GM15510 (cell line): ENCODE data around the gene MRGPRD.

Experiments used
- POLR2A ChIP-seq: IDR thresholded peaks from 3 replicates; pipeline ENCODE4 v1.6.1; 2011; ENCODE audit warnings: borderline replicate concordance; ENCODE audit not compliant: insufficient read length; ENCODE audit errors: extremely low read depth

Gene MRGPRD, protein sequence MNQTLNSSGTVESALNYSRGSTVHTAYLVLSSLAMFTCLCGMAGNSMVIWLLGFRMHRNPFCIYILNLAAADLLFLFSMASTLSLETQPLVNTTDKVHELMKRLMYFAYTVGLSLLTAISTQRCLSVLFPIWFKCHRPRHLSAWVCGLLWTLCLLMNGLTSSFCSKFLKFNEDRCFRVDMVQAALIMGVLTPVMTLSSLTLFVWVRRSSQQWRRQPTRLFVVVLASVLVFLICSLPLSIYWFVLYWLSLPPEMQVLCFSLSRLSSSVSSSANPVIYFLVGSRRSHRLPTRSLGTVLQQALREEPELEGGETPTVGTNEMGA

DNA sequence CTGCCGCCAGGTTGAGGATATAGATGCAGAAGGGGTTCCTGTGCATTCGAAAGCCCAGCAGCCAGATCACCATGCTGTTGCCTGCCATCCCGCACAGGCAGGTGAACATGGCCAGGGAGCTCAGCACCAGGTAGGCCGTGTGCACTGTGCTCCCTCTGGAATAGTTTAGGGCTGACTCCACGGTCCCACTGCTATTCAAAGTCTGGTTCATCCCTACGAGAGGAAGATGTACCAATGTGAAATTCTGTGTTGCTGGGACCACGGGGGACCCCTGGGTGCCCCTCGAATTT, at the start of gene MRGPRD:
MRGPRD (minus strand) TSS at position 211 of the 290 bp plus-strand sequence; CDS start at position 211, 0 bp downstream.
- TF ChIP-seq POLR2A = no peak

DNA sequence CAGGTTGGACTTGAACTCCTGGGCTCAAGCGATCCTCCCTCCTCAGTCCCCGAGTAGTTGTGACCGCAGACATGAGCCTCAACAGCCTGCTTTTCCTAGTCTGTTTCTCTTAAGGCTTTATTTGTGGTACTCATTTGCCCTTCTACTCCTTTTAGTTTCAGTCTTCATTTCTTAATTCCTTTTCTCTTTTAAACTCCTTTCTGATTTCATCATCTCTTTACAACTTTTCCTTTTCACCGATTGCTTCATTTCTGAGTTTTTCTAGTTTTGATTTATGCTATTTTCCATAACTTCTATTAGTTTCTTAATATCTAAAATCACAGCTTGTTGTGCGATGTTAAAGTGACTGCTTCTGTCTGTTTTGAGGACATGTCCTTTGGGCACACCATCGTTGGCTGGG, 49.5 kb upstream of the MRGPRD start:
- no peak for TF ChIP-seq POLR2A

DNA sequence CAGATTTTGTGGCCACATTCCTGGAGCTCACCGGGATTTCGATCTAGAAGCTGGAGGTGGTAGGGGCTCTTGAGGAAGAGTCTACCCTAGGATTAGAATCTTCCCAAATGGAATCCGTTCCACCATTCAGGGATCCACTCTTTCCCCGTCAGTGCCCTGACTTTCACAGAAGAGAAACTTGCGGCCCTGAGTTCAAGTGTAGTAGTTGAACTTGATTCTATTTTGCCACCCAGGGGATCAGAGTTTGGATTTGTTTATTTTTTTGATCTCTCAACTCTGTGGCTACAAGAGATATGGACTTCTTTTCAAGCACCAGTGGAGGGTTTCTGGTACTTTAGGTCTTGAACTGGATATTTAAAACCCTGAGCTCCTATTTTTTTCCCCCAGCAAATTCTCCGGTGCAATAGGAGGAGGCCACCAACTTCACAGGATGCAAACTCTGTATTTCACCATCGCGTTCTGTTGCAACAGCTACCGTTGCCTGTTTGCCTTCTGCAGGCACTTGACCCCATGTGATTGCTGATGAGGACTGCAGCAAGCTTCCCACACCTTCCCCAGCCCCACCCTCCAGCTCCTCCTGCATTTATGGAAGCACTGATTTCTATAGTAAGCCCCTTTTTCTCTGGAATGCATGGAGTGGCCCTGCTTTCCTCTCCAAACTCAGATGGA, 47.1 kb upstream of the MRGPRD start:
- TF ChIP-seq POLR2A = no peak

DNA sequence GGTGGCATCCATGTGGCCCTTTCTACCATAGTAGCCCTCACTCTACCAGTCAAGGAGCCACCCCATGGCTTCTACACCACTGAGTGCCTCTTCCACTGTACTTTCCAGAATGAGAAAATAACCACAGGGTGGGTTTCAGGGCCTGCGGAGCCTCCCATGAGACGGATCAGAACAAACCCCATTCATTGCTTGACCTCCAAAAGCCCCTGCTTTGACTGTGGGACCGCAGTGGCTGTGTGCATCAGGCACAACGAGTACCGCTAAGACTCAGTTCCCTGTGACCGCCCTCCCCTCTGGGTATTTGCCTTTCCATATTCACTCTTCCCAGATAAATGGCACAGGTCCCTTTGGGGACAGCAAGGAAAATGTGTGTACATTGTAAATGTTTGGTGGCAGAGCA, 43.7 kb upstream of the MRGPRD start:
- TF ChIP-seq POLR2A = no peak

DNA sequence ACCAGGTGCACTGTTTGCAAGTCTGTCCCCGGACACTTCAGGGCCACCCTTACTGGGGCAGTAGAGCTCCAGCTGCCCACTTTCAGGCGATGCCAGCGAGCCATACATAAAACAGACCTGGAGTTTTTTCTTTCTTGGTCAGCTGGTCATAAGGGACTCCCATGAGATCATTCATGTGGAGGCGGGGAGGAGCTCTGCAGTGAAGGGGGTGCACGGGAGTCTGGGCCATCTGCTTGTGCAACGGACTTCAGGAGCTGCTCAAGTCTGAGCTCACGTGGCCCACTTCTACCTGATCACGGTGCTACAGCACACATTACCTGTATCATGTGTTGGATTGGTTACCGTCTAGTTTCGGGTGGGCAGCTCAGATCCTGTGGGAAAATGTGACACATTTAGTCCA, 41.5 kb upstream of the MRGPRD start:
- TF ChIP-seq POLR2A = no peak

DNA sequence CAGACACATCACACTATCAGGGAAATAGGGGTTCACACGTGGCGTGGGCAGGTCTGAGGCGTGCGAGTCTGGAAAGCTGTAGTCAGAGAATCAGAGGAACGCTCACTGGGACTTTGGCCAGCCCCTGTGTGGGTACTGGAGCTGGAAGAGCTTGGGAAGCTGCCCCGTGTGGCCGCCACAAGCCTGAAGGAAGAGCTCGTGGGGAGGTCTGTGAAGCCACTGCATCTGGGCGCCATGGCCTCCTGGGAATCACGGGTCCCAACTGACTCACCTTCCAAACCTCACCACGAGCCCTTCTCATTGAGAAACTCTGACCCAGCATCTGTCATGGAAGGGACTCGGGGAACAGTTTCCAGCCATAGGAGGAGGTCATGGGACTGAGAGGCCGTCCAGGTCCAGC, 38.1 kb upstream of the MRGPRD start:
- TF ChIP-seq POLR2A = no peak

DNA sequence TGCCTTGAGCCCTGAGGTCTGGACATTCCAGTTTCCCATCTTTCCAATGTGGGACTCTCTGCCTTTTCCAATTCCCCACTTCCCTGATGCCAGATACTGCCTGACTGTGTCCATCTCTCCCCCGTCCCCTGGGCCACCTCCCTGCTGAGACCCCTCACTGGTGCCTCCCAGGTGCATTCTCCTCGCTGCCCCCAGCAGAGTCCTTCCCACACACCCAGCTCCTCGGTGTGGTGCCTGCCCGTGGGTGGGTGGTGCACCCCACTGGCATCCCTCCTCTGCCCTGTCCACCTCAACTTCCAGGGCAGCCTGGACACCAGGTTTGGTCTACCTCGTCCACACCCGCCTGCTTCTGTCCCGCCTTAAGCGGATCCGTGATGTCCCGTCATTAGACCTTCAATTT, 37.2 kb upstream of the MRGPRD start:
- no peak for TF ChIP-seq POLR2A

DNA sequence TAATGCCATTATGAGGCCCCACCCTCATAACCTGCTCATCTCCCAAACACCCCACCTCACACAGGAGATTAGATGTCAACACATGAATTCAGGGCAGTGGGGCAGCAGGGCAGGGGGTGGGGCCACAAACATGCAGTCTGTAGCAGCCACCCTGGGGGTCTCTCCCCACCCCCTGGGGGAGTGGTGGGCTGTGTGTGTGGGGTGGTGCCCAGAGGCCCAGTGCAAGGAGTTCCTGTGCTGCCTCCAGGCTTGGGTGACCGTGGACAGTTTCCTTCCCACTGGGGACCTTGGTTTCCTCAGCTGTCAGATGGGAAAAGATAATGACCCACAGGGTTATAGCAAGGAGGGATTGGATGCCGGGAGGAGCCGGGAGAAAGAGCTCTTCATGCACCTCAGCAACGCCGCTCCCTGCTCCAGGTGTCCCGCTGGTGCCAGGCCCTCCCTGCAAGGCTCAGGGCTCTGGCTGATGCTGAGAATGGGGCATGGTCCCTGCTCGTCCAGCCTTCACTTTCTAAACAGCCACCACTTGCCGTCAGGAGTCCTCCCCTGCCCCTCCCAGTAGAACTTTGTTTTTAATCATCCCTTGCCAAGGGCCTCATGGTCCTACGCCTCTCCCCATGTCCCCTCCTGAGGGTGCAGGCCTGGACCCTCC, 34.2 kb upstream of the MRGPRD start:
- no peak for TF ChIP-seq POLR2A

DNA sequence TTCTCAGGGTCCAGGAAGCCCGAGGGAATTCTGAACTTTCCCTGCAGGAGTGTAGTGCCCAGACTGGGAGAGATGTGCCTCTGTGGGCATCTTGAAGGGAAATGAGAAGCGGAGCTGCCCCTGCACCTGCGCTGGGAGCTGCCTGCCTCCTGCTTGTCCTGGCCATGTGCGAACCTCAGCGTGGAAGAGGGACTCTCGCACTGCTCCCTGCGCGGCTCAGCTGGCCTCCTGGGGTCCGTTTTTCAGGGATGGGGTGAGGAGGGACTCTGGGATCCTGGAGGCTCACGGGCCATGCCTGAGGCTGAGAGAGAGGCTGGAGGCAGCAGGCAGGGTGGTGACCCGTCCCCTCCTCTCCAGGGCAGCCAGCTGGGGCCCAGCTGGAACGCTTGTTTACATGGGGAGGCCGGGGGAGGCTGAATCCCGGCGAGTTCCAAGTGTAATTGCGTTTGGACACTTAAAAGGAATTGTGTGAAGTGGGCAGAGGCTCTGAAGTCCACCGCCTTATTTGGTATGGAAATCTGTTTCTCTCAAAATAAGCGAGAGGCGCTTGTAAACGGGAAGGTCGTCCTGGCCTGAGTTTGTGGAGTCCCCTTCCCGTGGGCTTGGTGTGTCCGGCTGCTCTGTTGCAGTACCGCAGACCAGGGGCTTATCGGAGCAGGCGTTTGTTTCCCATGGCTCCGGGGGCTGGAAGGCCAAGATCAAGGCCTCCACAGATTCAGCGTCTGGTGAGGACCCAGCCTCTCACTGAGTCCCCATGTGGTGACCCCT, 33.5 kb upstream of the MRGPRD start:
- TF ChIP-seq POLR2A = no peak

DNA sequence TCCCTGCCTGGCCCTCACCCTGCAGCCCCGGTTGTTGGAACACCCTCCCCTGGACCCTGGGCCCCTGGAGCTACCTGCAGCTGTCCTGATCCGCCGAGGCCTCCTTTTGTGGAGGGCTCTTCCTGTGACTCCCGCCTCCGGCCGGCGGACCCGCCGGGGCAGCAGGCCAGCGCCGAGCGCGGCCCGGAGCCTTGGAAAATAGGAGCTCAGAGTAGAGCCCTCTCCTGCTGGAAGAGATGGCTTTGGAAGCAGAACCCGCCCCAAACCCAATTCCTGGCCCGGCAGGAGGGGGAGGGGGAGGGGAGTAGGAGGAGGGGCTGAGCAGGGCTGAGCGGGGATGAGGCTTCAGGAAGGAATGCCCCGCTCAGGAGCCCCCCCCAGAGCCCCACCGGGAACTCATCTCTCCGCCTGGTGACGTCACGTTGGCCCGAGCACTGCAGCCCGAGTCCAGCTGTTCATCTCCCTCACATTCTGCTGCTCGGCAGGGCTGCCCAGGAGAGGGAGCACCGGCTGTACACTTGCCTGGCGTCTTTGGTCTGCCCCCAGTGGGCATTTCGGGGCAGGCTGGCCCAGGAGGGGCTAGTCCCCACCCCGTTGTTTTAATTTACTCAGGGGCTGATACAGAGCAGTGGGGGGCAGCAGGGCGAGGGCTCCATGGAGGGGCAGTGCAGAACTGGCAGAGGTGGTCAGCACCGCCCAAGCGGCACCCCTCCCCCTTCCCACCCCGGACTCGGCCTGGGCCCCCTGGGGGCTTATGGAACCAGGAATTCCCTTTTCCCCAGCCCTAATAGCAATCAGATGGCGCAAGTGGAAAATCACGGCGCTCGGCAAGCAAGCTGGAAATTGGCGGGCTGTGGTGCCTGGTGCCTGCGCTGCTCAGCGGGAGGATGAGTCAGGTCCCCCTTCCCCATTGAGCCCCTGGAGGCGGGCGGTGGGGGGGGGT, 32.5 kb upstream of the MRGPRD start, which contains the start of gene MRGPRF:
MRGPRF (minus strand) TSS at position 238 of the 943 bp plus-strand sequence. CDS start 3,345 bp downstream, outside the sequence.
- TF ChIP-seq POLR2A = no peak

DNA sequence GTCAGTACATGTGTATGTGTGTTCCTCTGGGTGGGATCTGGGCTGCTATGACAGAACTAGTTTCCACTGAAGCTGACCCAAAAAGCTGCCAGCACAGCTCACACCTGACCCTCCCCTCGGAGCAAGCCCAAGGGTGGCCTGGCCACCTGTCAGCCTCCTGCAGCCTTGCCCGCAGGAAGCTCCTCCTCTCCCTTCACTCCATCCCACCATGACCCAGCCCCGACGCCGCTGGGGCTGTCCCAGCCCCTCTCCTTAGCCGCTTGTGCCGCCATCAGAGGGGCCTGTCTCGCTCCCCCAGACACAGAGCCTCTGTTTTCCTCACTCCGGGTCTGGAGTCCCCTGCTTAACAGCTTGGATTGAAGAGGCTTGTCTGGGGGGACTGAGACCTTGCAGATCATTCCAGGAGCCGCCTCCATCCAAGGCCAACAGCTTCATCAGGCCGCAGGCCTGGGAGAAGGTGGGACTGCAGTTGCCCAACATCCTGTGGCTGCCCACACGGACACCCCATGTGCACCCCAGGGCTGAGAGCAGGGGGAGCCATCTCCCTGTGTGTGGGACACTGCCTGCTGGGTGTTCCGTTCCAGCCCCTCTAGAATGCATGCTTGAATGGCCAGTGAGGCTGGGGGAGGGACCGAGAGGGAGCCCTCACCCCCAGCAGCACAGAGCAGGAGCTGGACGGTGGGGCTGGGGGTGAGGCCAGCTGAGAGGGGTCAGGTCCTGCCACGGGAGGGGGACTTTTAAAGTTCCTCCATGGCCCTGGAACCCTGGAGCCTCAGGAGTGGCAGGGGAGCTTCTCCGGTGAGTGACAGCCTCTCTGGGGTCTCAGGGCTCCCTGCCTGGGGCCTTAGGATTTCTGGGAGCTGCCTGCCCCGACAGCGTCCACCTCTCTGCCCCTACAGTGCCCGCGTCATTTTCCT, 31.6 kb upstream of the MRGPRD start:
- no peak for TF ChIP-seq POLR2A

DNA sequence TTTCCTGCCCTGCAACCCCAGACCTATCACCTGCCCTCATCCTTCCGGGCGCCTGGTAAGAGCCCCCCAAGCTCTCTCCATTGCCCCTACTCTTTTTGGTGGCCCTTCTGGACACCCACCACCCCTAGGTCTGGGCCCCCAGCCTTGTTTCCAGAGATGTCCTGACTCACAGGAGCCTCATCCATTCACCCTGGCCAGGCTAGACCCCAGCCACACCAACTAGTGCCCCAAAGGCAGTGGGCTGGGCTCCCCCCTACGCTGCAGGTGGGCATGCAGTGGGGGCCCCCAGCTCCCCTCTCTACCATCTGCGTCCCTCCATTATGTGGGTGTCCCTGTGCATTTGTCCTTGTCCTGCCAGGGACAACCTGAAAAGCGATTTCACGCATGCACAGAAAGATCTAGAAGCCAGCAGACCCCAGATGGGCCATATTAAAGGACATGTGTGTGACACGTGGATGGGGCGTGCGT, 30.9 kb upstream of the MRGPRD start:
- no peak for TF ChIP-seq POLR2A
